Endothelial cell of hepatic sinusoid (primary cell): ENCODE data around the gene OXSR1.
"Not testable (repeated sequence)": the region's sequence is repeated elsewhere in the genome, so short reads cannot be mapped to it uniquely, and the experiment has no call there.

ENCODE experiments used
- in situ Hi-C: cut with HindIII; loops from 2 replicates; pipeline ENCODE4 v1.10.0; 2017; ENCODE audit warnings: low sequenced_read_pairs

Gene OXSR1

DNA sequence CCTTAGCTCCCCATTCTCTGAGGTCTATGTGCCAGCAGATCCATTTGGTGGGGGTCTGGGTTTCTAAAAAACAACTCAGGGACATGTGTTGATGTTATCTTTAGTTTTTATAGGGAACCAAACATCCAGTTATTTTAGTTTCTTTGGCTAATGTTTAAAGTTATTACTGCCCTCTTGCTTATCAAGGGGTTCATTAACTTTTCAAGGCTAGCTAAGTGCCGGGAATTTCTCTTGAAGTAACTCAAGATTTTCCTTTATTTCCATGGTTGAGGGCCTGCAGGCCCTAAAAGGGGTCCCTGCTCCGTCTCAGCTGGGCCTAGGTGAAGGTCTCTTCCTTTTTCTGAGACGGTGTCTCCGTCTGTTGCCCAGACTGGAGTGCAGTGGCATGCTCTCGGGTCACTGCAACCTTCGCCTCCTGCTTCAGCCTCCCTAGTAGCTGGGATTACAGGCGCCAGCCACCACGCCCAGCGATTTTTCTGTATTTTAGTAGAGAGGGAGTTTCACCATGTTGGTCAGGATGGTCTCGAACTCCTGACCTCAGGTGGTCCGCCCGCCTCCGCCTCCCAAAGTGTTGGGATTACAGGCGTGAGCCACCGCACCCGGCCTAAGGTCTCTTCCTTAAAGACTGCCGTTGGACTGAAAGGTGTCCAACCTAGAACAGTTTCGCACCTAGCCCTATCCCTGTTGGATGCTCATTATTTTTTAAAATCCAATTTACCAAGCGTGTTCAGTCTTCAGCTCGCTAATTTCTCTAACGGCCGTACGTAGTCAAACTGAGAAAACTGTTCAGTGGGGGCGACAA, 1.3 kb upstream of the OXSR1 start:
- in situ Hi-C loops, result no loop called here

DNA sequence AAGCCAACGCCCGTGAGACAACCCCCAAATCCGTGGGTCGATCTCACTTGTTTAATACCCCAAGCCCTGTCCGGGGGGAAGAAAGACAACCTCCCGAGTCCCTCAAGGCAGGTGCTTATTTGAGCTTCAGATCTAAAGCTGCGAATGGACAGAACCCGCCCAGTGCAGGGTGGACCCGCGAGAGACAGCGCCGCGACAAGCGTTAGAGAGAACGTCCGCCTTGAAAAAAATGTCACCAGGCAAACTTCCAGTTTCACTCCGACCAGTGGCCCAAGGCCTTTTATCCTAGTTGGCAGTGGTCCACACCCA, 740 bp upstream of the OXSR1 start:
- in situ Hi-C loops, result no loop called here

DNA sequence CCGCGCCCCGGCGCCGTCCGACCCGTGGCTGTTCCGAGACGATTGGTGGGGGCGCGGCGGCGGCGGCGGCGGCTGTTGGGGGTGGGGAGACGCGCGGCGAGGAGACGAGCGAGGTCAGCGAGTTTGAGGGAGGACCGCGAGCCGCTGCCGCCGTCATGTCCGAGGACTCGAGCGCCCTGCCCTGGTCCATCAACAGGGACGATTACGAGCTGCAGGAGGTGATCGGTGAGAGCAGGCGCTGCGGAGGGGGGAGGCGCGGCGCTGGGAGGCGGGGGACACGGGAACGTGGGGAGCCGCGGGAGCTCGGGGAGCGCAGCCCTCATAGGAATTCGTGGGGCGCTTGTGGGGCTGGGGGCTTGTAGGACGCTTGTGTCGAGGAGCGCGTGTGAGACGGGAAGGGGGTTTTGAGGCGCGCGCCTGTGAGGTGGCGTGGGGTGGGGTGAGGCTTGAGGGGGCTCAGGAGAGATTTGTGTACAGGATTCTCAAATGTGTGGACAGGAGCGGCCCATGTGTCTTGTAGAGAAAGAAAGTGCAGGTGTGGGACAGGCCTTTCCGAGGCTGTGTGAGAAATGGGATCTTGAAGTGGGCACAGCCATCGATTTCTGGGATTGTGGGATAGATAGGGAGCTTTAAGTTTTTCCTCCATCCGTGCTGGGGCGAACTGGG, 518 bp downstream of the OXSR1 start:
- in situ Hi-C loops, result no loop called here

DNA sequence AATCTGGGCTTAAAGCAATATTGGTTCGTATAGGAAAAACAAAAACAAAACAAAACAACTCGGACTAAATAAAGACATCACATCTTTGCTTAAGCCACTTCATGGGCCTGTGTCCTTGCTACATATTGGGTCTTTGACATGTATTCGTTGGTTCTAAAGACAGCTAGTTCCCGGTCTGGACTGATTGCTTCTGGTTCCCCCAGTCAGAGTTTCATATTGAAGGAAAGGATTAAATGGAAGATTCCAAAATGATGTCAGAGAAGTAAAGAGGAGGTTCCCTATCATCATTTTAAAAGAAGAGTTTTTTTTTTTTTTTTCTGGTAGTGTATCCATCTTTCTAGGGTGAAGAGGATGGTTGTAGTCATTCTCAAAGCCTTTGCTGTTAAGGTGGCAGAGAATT, 2.3 kb downstream of the OXSR1 start:
- in situ Hi-C loops, result no loop called here

DNA sequence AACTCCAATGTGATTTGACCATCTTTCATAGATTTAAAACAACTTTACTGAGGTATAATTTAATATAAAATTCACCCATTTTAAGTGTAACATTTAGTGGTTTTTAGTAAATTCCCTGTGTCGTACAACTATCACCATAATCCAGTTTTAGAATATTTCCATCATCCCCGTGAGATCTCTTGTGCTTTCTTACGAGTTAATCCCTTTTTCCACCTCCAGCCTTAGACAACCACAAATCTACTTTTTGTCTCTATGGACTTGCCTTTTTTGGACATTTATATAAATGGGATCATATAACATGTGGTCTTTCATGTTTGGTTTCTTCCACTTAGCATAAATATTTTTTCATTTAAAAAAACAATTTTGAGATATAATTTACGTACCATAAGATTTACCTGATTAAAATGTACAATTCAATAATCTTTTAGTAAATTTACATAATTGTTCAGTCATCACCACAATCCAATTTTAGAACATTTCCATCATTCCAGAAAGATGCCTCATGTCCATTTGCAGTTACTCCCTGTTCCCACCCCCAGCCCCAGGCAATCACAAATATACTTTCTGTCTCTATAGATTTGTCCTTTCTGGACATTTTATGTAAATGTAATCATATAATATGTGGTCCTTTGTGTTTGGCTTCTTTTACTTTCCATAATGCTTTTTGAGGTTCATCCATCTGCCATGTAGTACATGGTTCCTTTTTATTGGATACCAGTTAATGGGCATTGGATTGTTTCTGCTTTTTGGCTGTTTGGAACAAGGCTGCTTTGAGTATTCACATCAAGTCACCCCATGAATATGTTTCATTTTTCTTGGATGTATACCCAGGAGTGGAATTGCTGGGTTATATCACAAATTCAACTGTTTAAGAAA, 3.1 kb downstream of the OXSR1 start:
- in situ Hi-C loops, result no loop called here

DNA sequence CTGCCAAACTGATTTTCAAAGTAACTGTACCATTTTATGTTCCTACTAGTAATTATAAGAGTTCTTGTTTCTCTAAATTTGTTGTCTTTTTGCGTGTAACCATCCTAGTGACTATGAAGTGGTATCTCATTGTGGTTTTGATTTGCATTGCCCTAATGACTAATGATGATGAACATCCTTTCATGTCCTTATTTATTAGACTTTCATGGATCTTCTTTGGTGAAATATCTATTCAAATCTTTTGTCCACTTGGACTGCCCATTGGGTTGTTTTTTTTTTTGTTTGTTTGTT, 3.6 kb downstream of the OXSR1 start:
- in situ Hi-C loops, result no loop called here

DNA sequence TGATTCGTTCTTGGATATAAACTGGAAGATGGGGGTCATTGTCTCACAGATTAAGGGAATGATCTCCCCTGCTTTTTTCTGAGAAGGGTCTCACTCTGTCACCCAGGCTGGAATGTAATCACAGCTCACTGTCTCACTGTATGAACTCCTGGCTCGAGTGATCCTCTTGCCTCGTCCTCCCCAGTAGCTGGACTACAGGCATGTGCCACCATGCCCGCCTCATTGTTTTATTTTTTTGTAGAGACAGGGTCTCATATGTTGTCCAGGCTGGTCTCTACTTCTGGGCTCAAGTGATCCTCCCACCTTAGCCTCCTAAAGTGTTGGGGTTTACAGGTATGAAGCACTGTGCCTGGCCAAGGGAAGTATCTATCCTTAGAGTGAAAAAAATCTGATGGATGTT, 5.4 kb downstream of the OXSR1 start:
- in situ Hi-C loops, result no loop called here

DNA sequence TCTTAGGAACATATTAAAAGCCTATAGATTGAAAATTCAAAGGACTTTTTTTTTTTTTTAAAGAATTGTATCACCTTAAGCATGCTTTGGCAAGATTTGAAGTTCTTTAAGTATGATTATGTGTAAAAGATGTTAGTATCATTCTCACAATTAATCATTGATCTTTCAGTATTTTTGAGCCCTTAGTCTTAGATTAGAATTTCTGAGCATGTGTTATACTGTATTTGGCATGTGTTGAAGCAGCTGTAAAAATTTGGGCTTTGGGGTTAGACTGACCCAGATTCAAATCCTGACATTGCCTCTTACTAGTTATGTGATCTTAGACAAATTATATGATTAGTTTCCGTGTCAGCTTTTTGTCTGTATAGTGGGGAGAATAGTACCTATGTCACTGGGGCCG, 6.3 kb downstream of the OXSR1 start:
- in situ Hi-C loops, result no loop called here

DNA sequence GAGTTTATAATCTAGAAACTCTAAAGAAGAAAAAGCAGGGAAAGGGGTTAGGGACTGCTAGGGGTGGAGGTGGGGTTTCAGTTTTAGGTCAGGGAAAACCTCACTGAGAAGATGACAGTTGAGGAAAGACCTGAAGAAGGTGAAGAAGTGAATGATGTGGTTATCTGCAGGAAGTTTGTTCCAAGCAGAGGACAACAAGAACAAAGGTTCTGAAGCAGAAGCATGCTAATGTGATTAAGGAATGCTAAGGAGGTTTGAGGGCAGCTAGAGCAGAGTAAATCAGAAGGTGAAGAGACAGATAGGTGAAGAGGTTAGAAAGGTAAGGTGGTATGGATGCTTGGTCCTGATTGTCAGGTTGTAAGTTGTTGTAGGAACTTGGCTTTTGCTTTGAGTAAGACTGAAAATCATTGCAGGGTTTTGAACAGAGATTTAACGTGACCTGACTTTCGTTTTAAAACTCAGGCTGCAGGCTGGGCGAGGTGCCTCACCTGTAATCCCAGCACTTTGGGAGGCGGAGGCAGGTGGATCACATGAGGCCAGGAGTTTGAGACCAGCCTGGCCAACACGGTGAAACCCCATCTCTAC, 8.6 kb downstream of the OXSR1 start:
- in situ Hi-C loops, result no loop called here

DNA sequence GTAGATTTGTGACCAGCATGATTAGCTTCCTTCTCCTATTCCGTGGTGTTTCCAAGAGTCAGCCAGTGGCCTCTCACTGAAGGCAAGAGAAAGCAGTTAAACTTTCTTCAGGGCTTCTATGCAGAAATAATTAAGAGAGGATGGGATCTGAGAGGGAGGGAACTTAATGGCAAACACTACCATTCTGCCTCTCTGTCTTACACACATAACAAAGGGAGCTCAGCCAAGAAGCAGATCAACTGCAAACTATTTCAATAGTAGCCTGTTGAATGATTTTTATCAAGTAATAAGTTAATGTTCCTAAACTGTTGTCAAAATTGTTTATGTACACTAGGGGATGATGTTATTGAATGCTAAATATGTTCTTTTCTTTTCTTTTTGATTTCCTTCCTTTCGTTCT, 11.8 kb downstream of the OXSR1 start:
- in situ Hi-C loops, result no loop called here

DNA sequence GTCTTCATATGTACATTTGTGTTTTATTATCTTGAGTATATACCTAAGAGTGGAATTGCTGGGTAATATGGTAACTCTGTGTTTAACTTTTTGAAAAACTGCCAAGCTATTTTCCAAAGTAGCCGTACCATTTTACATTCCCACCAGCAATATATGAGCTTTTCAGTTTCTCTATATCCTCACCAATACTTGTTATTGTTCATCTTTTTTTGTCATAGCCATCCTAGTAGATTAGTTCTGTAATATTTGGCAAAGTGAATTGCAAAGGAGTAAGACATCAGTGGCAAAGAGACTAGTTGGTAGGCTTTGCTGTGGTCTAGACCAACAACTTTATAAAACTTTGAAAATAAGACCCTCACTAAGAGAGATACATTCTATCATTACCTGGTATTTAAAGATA, 21.4 kb downstream of the OXSR1 start:
- in situ Hi-C loops, result no loop called here

DNA sequence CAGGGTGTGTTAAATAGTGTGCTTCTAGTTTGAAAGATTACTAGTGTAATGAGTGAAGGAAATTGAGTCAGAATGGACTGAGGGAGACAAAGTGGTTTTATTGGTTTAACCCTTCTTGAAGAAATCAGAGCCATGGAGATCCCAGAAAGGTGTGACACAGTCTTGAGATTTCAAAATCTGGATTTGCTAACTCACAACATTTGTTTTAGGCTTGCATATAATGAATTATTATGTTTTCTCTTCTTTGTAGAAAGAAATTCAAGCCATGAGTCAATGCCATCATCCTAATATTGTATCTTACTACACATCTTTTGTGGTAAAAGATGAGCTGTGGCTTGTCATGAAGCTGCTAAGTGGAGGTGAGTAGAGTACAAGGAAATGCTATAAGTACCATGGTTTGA, 25.1 kb downstream of the OXSR1 start:
- in situ Hi-C loops, result no loop called here

DNA sequence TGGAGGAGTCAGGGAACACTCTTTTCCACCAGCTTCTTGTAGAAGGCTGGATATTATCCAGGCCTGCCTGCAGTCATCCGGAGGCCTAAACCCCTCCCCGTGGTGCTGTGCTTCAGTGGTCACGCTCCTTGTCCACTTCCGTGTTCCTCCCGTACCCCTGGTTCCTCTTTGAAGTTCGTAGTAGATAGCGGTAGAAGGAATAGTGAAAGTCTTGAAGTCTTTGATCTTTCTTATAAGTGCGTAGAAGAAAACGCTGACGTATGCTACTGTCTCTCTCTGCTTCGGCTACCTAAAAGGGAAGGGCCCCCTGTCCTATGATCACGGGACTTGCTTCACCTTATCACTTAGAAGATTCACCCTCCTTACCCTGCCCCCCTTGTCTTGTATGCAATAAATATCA, 37.6 kb downstream of the OXSR1 start:
- in situ Hi-C loops, result not testable (repeated sequence)

DNA sequence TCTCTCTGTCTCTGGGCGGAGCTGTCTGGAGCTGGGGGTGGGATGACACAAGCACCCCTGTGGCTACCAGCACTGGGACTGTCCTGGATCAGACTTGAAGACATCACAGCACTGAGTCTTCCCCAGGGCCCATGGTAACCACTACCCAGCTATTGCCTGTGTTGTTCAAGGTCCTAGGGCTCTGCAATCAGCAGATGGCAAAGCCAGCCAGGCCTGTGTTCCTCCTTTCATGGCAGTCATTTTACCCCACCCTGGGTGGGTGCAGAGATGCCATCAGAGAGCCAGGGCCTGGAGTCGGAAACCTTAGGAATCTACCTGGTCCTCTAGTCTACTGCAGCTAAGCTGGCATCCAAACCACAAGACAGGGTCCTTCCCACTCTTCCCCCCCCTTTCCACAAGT, 38.4 kb downstream of the OXSR1 start:
- in situ Hi-C loops, result no loop called here

DNA sequence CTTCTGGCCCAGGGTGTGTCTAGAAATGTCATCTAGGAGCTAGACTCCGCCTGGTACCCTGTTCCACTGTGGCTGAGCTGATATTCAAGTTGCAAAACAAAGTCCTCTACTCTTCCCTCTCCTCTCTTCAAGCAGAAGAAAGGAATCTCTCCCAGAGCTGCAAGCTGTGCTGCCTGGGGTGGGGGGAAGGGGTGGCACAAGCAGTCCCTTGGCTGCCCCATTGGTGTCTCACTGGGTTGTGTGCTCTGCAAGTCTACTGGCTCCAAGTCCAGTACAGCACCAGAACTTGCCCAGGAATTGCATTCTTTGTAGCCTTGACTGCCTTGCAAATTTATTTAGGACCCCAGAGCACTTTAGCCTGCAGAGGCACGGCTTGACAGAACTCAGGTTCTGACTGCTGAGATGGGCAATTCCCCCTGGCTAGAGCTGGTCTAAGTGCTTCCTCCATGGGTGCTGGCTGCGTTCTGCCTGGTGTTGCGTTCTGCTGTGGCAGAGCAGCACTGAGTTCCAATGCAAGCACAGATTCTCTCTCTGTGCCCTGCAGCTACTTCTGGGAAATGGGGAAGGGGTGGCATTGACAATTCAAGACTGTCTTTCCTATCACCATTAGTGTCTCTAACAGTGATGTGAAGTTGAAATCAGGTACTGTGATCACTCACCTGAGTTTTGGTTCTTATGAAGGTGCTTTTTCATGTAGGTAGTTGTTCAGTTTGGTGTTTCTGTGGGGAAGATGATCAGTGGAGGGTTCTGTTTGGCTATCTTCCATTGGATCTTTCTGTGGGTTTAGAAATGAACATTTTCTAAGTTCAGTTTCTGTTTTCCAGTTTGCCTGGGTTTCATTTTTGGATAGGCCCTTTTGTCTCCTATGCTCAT, 39.5 kb downstream of the OXSR1 start:
- in situ Hi-C loops, result no loop called here

DNA sequence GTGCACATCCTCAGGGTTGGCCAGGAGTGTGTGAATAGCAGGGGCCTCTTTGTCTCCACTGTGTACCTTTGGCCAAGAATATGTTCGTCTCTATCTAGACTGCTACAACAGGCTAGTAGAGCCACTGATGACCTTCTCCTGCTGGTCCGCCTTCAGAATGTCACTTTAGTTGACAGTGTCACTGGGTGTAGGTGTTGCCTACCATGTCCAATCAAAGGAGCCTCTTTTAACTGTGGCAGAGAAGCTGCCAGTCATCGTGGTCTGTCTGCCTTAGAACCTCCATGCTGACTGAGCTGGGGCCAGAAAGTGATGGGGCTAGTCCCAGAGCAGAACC, 40.1 kb downstream of the OXSR1 start:
- in situ Hi-C loops, result no loop called here

DNA sequence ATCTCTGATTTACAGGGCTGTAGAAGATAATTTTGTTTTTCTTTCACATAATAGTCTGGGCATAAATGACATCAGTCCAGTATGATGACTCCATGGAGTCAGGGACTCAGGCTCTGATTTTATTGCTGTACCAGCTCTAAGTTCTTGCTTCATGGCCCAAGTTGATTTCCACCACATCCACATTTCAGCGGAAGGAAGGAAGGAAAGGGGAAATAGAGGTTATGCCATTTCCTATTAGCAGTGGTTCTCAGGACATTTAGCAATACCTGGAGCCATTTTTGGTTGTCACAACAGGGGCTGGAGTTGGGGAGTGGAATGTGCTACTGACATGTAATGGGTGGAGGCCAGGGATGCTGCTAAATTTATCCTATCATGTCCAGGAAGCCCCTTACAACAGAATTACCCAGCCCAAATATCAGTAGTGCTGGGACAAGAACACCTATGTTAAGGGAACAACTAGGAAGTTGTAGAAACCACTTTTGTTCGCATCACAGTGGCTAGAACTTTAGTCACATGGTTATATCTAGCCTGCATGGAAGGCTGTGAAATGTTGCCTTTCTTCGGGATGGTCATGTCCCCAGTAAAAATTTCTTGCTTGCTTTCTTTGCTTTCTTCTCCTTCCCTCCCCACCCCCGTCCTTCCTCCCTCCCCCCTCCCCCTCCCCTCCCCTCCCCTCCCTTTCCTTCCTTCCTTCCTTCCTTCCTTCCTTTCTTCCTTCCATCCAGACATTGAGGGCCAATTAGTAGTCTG, 42.1 kb downstream of the OXSR1 start:
- in situ Hi-C loops, result no loop called here

DNA sequence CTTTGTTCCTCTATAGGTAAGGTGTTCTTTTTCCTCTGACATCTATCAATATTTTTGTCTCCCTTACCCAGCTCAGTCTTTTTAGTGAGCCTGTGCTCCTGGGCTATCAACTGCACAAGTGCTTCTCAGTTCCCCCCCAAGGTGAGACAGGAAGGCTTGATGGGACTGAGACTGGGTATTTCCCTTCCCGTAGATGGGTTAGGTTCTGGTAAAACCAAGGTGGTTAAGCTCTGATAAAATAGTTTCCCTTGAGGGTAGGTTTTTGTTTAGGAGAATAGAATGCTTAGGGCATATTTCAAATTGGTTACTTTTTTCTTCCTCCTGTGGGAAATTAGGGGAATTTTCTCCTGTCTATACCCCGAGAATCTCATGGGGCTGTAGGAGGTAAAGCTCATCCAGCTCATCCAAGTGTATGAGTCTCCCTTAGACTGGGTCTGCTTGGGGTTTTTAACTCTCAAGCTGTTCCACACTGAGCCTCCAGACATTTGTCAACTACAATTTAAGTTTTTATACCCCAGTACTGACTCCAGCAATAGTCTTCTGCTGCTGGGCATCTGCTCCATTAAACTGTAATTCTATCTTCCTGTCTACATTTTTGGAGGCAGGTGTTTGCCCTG, 44.9 kb downstream of the OXSR1 start:
- in situ Hi-C loops, result no loop called here

DNA sequence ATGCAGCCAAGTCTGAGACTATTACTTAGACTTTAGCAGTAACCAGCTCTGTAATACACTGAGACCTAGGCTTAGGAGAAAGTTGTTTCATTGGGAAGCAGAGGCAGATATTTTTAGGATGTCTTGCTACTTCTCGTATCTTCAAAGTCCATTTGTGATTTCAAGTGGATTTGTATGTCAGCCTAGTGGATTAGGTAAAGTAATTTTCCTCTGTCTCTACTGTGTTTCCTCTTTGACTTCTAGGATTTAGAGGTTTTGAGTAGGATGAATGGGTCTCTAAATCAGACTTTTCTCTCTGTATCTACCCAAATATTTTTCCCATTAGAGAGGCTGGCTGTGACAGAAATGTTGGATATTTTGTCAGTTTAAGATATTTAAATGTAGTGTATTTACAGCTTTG, 46.8 kb downstream of the OXSR1 start:
- in situ Hi-C loops, result no loop called here

DNA sequence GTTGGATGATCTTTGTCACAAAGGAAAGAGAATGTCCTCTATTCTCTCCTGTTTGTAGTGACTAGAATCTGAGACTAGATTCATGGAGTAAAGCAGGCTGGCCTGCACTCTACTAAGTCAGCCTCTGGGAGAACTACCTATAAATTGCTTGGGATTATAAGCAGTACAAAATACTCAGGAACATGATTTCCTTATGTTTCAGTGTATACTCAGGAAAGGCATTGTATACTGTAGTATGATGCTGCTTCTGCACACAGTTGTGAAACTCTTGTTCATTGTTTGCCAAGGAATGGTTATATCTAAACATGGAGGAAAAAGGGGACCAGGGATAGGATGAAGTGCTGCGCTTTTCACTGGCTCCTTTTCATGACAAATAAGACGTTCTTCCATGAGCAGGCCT, 49.2 kb downstream of the OXSR1 start:
- in situ Hi-C loops, result no loop called here
